ENCODE results near the gene FUCA2.

Gene FUCA2

DNA sequence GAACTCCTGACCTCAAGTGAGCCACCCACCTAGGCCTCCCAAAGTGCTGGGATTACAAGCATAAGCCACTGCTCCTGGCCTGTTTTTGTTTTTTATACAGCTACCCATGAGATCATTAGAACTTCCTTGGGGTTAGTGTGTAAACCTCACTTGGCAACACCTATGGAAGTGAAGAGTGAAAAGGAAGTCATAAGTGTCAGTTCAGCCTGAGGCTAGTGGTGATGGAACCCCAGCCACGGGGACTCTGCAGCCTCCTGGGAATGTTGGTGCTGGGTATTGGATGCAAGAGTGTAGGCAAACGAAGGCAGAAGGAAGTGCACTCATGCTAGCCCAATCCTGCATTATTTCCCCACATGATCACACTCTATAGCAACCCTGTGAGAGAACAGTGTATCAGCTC lies 33.6 kb upstream of the FUCA2 start:
- Histone ChIP-seq H4K5ac (ENCODE audit: low read length) (no peak overlapping the region), H3K4ac (ENCODE audit: low read depth, low read length) (no peak overlapping the region), H3K56ac (ENCODE audit: low read length) (no peak overlapping the region), H3K27ac (ENCODE audit: low read depth, low read length) (no peak overlapping the region), H3K79me1 (ENCODE audit: low read length) (no peaks in the 10 kb centered on the region), H3K23ac (ENCODE audit: low read length) (no peak overlapping the region), H3K4me3 (ENCODE audit: low read length) (no peak overlapping the region), H3K18ac (ENCODE audit: low read length) (no peak overlapping the region), H3K9ac (ENCODE audit: low read length) (no peak overlapping the region), H2AK5ac (ENCODE audit: low read length) (no peak overlapping the region), H3K4me1 (ENCODE audit: control insufficient read depth, low read depth, low read length) (peaks cover 2% of the 10 kb centered on the region), H2BK15ac (replicated peaks; ENCODE audit: low read depth) (no peak overlapping the region), H3K27me3 (ENCODE audit: insufficient read depth, low read length, poor library complexity) (no peaks in the 10 kb centered on the region), H2BK120ac (ENCODE audit: low read depth, low read length) (no peak overlapping the region), H3K4me2 (ENCODE audit: low read length) (no peak overlapping the region), H3K79me2 (ENCODE audit: control insufficient read depth, insufficient read depth, low read length) (no peaks in the 10 kb centered on the region), H3K36me3 (ENCODE audit: control insufficient read depth, insufficient read depth, low read length) (no peaks in the 10 kb centered on the region), H4K8ac (ENCODE audit: low read depth, low read length) (no peak overlapping the region), H2BK5ac (ENCODE audit: low read length) (no peak overlapping the region)
- no CpG with 5 or more reads among the region's 2 CpGs for WGBS (ENCODE audit: extremely low coverage, insufficient coverage, low lambda C conversion rate)
- DNase-seq = no peak

DNA sequence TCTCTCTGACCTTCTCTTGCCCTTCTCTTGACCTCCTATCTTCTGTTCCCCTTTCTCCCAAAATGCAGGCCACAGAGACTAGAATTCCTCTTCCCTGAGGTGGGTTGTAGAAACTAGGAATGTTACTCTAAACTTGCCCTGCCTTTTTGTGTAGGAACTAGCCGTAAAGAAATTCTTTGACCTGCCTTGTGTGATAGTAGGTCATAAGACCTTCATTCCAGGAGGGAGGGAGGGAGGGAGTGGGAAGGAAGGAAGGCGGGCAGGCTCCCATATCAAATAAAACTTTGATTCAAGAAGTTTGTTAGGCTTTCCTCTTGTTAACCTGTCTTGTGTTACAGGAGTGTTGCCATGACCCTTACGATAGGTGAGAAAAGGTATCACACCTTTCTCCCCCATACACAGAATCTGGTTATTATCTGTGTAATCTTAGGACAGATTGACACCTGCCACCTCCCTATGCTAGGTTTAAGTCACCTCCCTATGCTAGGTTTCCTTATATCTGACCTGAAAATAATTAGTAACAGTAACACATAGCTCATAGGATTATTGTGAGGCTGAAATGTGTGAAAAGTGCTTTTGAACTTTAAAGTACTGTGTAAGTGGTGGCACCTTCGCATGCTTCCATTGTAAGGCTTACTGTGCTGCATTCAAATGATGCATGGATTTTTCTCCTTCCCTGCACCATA lies 32.6 kb upstream of the FUCA2 start:
- no peak overlapping the region for H3K56ac ChIP-seq (ENCODE audit: low read length)
- H3K4me3 ChIP-seq (ENCODE audit: low read length) = no peak overlapping the region
- H2BK120ac ChIP-seq (ENCODE audit: low read depth, low read length) = no peak overlapping the region
- no peak overlapping the region for H3K4ac ChIP-seq (ENCODE audit: low read depth, low read length)
- H3K23ac ChIP-seq (ENCODE audit: low read length) = no peak overlapping the region
- no peak overlapping the region for H3K18ac ChIP-seq (ENCODE audit: low read length)
- H2AK5ac ChIP-seq (ENCODE audit: low read length) = no peak overlapping the region
- H4K8ac ChIP-seq (ENCODE audit: low read depth, low read length) = no peak overlapping the region
- no peaks in the 10 kb centered on the region for H3K27me3 ChIP-seq (ENCODE audit: insufficient read depth, low read length, poor library complexity)
- H3K36me3 ChIP-seq (ENCODE audit: control insufficient read depth, insufficient read depth, low read length) = no peaks in the 10 kb centered on the region
- H3K9ac ChIP-seq (ENCODE audit: low read length) = no peak overlapping the region
- WGBS (ENCODE audit: extremely low coverage, insufficient coverage, low lambda C conversion rate) = no CpG with 5 or more reads among the region's 4 CpGs
- H3K4me1 ChIP-seq (ENCODE audit: control insufficient read depth, low read depth, low read length) = peaks cover 2% of the 10 kb centered on the region
- DNase-seq = no peak
- no peaks in the 10 kb centered on the region for H3K79me1 ChIP-seq (ENCODE audit: low read length)
- no peak overlapping the region for H4K5ac ChIP-seq (ENCODE audit: low read length)
- H2BK5ac ChIP-seq (ENCODE audit: low read length) = no peak overlapping the region
- no peak overlapping the region for H3K4me2 ChIP-seq (ENCODE audit: low read length)
- H3K27ac ChIP-seq (ENCODE audit: low read depth, low read length) = no peak overlapping the region
- H3K79me2 ChIP-seq (ENCODE audit: control insufficient read depth, insufficient read depth, low read length) = no peaks in the 10 kb centered on the region
- H2BK15ac ChIP-seq (replicated peaks; ENCODE audit: low read depth) = no peak overlapping the region

DNA sequence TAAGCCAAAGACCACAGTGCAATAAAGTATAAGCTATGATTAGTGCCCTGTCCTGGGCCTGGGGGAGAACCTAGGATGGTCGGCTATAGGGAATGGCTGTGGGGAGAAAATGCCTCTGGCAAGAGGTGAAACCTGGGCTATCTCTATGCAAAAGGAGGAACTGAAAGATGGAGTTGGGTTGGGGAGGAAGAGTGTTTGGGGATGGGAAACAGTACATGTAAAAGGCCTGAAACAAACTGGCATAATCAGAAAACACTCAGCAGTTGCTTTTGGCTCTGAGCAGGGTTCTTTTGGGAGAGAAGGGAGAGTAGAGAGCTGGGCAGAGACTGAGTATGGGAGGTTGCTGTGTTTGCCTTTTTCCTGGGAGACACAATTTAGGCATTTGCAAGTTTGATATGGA lies 31.9 kb upstream of the FUCA2 start:
- H4K5ac ChIP-seq (ENCODE audit: low read length) = no peak overlapping the region
- no peak overlapping the region for H3K23ac ChIP-seq (ENCODE audit: low read length)
- H3K4me1 ChIP-seq (ENCODE audit: control insufficient read depth, low read depth, low read length) = peaks cover 2% of the 10 kb centered on the region
- no peak overlapping the region for H2BK5ac ChIP-seq (ENCODE audit: low read length)
- no peak overlapping the region for H3K4me3 ChIP-seq (ENCODE audit: low read length)
- H3K18ac ChIP-seq (ENCODE audit: low read length) = no peak overlapping the region
- WGBS (ENCODE audit: extremely low coverage, insufficient coverage, low lambda C conversion rate) = no CpG with 5 or more reads among the region's 1 CpG
- no peak overlapping the region for H3K27ac ChIP-seq (ENCODE audit: low read depth, low read length)
- no peak overlapping the region for H2BK120ac ChIP-seq (ENCODE audit: low read depth, low read length)
- no peak overlapping the region for H3K4ac ChIP-seq (ENCODE audit: low read depth, low read length)
- H3K79me2 ChIP-seq (ENCODE audit: control insufficient read depth, insufficient read depth, low read length) = no peaks in the 10 kb centered on the region
- H3K27me3 ChIP-seq (ENCODE audit: insufficient read depth, low read length, poor library complexity) = no peaks in the 10 kb centered on the region
- no peak overlapping the region for H3K9ac ChIP-seq (ENCODE audit: low read length)
- H3K36me3 ChIP-seq (ENCODE audit: control insufficient read depth, insufficient read depth, low read length) = no peaks in the 10 kb centered on the region
- H4K8ac ChIP-seq (ENCODE audit: low read depth, low read length) = no peak overlapping the region
- no peak overlapping the region for H3K4me2 ChIP-seq (ENCODE audit: low read length)
- no peak overlapping the region for H3K56ac ChIP-seq (ENCODE audit: low read length)
- H3K79me1 ChIP-seq (ENCODE audit: low read length) = no peaks in the 10 kb centered on the region
- H2BK15ac ChIP-seq (replicated peaks; ENCODE audit: low read depth) = no peak overlapping the region
- DNase-seq = no peak
- no peak overlapping the region for H2AK5ac ChIP-seq (ENCODE audit: low read length)

DNA sequence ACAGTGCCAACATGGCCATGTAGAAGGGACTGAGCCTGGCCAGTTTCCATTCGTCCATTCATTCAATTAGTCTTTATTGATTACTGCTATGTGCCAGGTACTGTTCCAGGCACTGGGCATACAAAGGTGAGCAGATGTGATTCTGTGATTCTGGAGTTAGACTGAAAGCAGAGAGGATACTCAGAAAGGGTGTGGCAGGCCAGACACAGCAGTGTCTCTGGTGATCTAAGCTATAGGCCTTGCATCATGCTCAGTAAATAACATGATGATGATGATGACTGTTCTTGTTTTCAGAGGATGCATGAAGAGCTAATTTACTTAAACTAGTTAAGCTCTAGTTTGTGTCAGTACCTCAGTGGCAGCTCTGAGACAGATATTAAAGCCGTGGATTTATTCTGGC lies 31.4 kb upstream of the FUCA2 start:
- no peaks in the 10 kb centered on the region for H3K79me2 ChIP-seq (ENCODE audit: control insufficient read depth, insufficient read depth, low read length)
- no CpG with 5 or more reads among the region's 2 CpGs for WGBS (ENCODE audit: extremely low coverage, insufficient coverage, low lambda C conversion rate)
- no peak overlapping the region for H3K23ac ChIP-seq (ENCODE audit: low read length)

GRCh38 chr6:143540192-143540591 lies 28.7 kb upstream of the FUCA2 start:
- H3K79me1 ChIP-seq (ENCODE audit: low read length) = no peaks in the 10 kb centered on the region
- H3K36me3 ChIP-seq (ENCODE audit: control insufficient read depth, insufficient read depth, low read length) = no peaks in the 10 kb centered on the region
- H2BK5ac ChIP-seq (ENCODE audit: low read length) = no peak overlapping the region
- no peaks in the 10 kb centered on the region for H3K79me2 ChIP-seq (ENCODE audit: control insufficient read depth, insufficient read depth, low read length)
- H3K4me3 ChIP-seq (ENCODE audit: low read length) = no peak overlapping the region
- H3K27me3 ChIP-seq (ENCODE audit: insufficient read depth, low read length, poor library complexity) = no peaks in the 10 kb centered on the region
- no peak overlapping the region for H4K8ac ChIP-seq (ENCODE audit: low read depth, low read length)
- H3K27ac ChIP-seq (ENCODE audit: low read depth, low read length) = no peak overlapping the region
- H3K56ac ChIP-seq (ENCODE audit: low read length) = no peak overlapping the region
- no peak for DNase-seq
- no peak overlapping the region for H3K18ac ChIP-seq (ENCODE audit: low read length)
- H3K4ac ChIP-seq (ENCODE audit: low read depth, low read length) = no peak overlapping the region
- H3K9ac ChIP-seq (ENCODE audit: low read length) = no peak overlapping the region
- H2AK5ac ChIP-seq (ENCODE audit: low read length) = no peak overlapping the region
- no CpG with 5 or more reads among the region's 3 CpGs for WGBS (ENCODE audit: extremely low coverage, insufficient coverage, low lambda C conversion rate)
- peaks cover 2% of the 10 kb centered on the region for H3K4me1 ChIP-seq (ENCODE audit: control insufficient read depth, low read depth, low read length)
- H2BK15ac ChIP-seq (replicated peaks; ENCODE audit: low read depth) = no peak overlapping the region
- no peak overlapping the region for H3K4me2 ChIP-seq (ENCODE audit: low read length)
- H3K23ac ChIP-seq (ENCODE audit: low read length) = no peak overlapping the region
- H2BK120ac ChIP-seq (ENCODE audit: low read depth, low read length) = no peak overlapping the region
- H4K5ac ChIP-seq (ENCODE audit: low read length) = no peak overlapping the region

More for the DNA sequence above, 31.4 kb upstream of the FUCA2 start:
- Histone ChIP-seq H2BK15ac (replicated peaks; ENCODE audit: low read depth) (no peak overlapping the region), H3K4me3 (ENCODE audit: low read length) (no peak overlapping the region), H3K27me3 (ENCODE audit: insufficient read depth, low read length, poor library complexity) (no peaks in the 10 kb centered on the region), H2BK5ac (ENCODE audit: low read length) (no peak overlapping the region), H3K9ac (ENCODE audit: low read length) (no peak overlapping the region), H3K36me3 (ENCODE audit: control insufficient read depth, insufficient read depth, low read length) (no peaks in the 10 kb centered on the region), H3K4me1 (ENCODE audit: control insufficient read depth, low read depth, low read length) (peaks cover 2% of the 10 kb centered on the region), H3K56ac (ENCODE audit: low read length) (no peak overlapping the region), H3K18ac (ENCODE audit: low read length) (no peak overlapping the region), H3K4ac (ENCODE audit: low read depth, low read length) (no peak overlapping the region), H3K27ac (ENCODE audit: low read depth, low read length) (no peak overlapping the region), H3K79me1 (ENCODE audit: low read length) (no peaks in the 10 kb centered on the region), H3K4me2 (ENCODE audit: low read length) (no peak overlapping the region), H2AK5ac (ENCODE audit: low read length) (no peak overlapping the region), H2BK120ac (ENCODE audit: low read depth, low read length) (no peak overlapping the region), H4K5ac (ENCODE audit: low read length) (no peak overlapping the region), H4K8ac (ENCODE audit: low read depth, low read length) (no peak overlapping the region)
- no peak for DNase-seq

GRCh38 chr6:143539734-143540133 lies 28.2 kb upstream of the FUCA2 start:
- Histone ChIP-seq H3K9ac (ENCODE audit: low read length) (no peak overlapping the region), H3K4me2 (ENCODE audit: low read length) (no peak overlapping the region), H2BK5ac (ENCODE audit: low read length) (no peak overlapping the region), H3K27me3 (ENCODE audit: insufficient read depth, low read length, poor library complexity) (no peaks in the 10 kb centered on the region), H3K79me1 (ENCODE audit: low read length) (no peaks in the 10 kb centered on the region), H3K56ac (ENCODE audit: low read length) (no peak overlapping the region), H3K79me2 (ENCODE audit: control insufficient read depth, insufficient read depth, low read length) (no peaks in the 10 kb centered on the region), H3K18ac (ENCODE audit: low read length) (no peak overlapping the region), H3K4me3 (ENCODE audit: low read length) (no peak overlapping the region), H4K8ac (ENCODE audit: low read depth, low read length) (no peak overlapping the region), H3K4me1 (ENCODE audit: control insufficient read depth, low read depth, low read length) (peaks cover 2% of the 10 kb centered on the region), H4K5ac (ENCODE audit: low read length) (no peak overlapping the region), H3K23ac (ENCODE audit: low read length) (no peak overlapping the region), H3K27ac (ENCODE audit: low read depth, low read length) (no peak overlapping the region), H2AK5ac (ENCODE audit: low read length) (no peak overlapping the region), H3K4ac (ENCODE audit: low read depth, low read length) (no peak overlapping the region), H3K36me3 (ENCODE audit: control insufficient read depth, insufficient read depth, low read length) (no peaks in the 10 kb centered on the region), H2BK15ac (replicated peaks; ENCODE audit: low read depth) (no peak overlapping the region), H2BK120ac (ENCODE audit: low read depth, low read length) (no peak overlapping the region)
- WGBS (ENCODE audit: extremely low coverage, insufficient coverage, low lambda C conversion rate) = no CpG with 5 or more reads among the region's 7 CpGs
- DNase-seq = peak; percentile 50
